Kidney (tissue), 14 donors: Measurements from ENCODE around the gene GPR68. TPM values are rescaled to one million over a fixed set of nuclear protein-coding genes. Genes with fewer than 3 reads are reported as not detected.

Experiments
- DNase-seq, 5 donors: peaks; one replicate each; pipeline ENCODE4 v3.0.0-alpha.2; 2013 to 2020
- FAIRE-seq: peaks from 2 replicates; lab custom pipeline; 2012; peaks lifted over from hg19 to GRCh38; lab: Jason Lieb, UNC
- H3K27ac ChIP-seq, 2 donors: one replicate each; pipeline ENCODE4 v1.7.0; 2013; ENCODE audit warnings: low read depth in 2 of 2, low read length in 2 of 2, inconsistent platforms in 1 of 2
- H3K27me3 ChIP-seq: one replicate; pipeline ENCODE4 v1.7.1; 2013; ENCODE audit warnings: low read length, inconsistent platforms; ENCODE audit not compliant: control insufficient read depth, insufficient read depth
- H3K36me3 ChIP-seq, 3 donors: one replicate each; pipeline versions ENCODE4 v1.7.0 to v1.7.1; 2013; ENCODE audit warnings: low read length in 3 of 3, control low read depth in 1 of 3, inconsistent platforms in 1 of 3; ENCODE audit not compliant: insufficient read depth in 3 of 3, control insufficient read depth in 2 of 3
- H3K4me1 ChIP-seq, 3 donors: one replicate each; pipeline versions ENCODE4 v1.7.0 to v1.7.1; 2013; ENCODE audit warnings: low read length in 3 of 3, inconsistent platforms in 1 of 3, low read depth in 1 of 3; ENCODE audit not compliant: control insufficient read depth in 2 of 3, insufficient read depth in 2 of 3
- H3K4me3 ChIP-seq, 3 donors: one replicate each; pipeline versions ENCODE4 v1.7.0 to v1.8.1; 2013; ENCODE audit warnings: low read length in 3 of 3, control low read depth in 1 of 3, inconsistent platforms in 1 of 3
- H3K9ac ChIP-seq, 3 donors: one replicate each; pipeline versions ENCODE4 v1.7.0 to v1.7.1; 2013; ENCODE audit warnings: low read length in 3 of 3, control low read depth in 1 of 3, inconsistent platforms in 1 of 3
- H3K9me3 ChIP-seq, 3 donors: one replicate each; pipeline versions ENCODE4 v1.7.0 to v1.7.1; 2013; ENCODE audit warnings: low read length in 3 of 3, control low read depth in 1 of 3, inconsistent platforms in 1 of 3; ENCODE audit not compliant: control insufficient read depth in 2 of 3, insufficient read depth in 1 of 3
- intact Hi-C: fragments of 100-400 bp; cut with DNase I; formaldehyde crosslinking; loops from one replicate; pipeline ENCODE4 v1.11.1; 2022
- polyA plus RNA-seq: library from polyadenylated mRNA; stranded (reverse); fragments of 350-450 nt; fragmentation: Illumina TruSeq; extraction: RNeasy Lipid Tissue Mini Kit (QIAGEN cat#74804); gene quantifications from one replicate; pipeline ENCODE4 v1.2.3, GENCODE V29; 2014; ENCODE audit warnings: low read depth, low replicate concordance; ENCODE audit not compliant: insufficient read depth
- total RNA-seq: library from RNA; stranded (reverse); fragmentation: NEBNext Ultra II Directional; extraction: Animal tissue kit (Norgen Biotek cat#: 25700); gene quantifications from one replicate; pipeline ENCODE4 v1.2.1, GENCODE V29; 2021
- TF ChIP-seq, protein P1 (sequence below): IDR thresholded peaks from 3 replicates; pipeline ENCODE4 v1.5.1; 2012; ENCODE audit warnings: mild to moderate bottlenecking, moderate library complexity, borderline replicate concordance; ENCODE audit not compliant: insufficient read depth; ENCODE audit errors: extremely low read depth
- donor health status: control.
- donor health status: control.
- donor health status: control.
- donor health status: control.
- donor health status: control.
- donor health status: DM: yes; HTN: yes; CAD: no.
- donor health status: Normal renal cell carcinoma (clear cell type).

Gene GPR68
- total and polyA plus RNA-seq, 2 donors from 2014 or later: 0.82 to 1.7 TPM

DNA sequence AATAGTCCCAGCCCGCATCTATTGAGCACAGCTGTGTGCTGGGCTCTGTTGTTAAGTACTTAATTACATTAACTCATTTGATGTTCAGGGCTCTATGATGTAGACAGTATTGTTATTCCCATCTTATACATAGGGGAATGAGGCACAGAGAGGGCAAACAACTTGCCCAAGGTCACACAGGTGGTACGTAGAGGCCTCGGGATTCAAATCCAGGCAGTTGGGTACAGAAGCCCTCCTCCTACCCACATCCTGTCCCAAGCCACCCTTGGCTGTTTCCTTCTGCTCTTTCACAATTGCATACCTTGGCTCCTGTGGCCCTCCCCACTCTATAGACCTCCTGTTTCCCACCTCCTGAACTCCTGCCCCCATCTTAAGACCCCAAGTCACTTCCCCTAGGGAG is 10.0 kb upstream of the GPR68 start:
- Histone ChIP-seq H3K4me3 (no peak overlapping the region), H3K27ac (no peak overlapping the region), H3K9ac (no peak overlapping the region), H3K4me1 (peaks cover 2 to 15% (median 5%) of the 10 kb centered on the region in 3 donors), H3K27me3 (no peaks in the 10 kb centered on the region), H3K9me3 (no peaks in the 10 kb centered on the region), H3K36me3 (no peaks in the 10 kb centered on the region)
- DNase-seq (no peak), FAIRE-seq (no peak)
- intact Hi-C loops: no loop called here
- TF ChIP-seq, protein P1, sequence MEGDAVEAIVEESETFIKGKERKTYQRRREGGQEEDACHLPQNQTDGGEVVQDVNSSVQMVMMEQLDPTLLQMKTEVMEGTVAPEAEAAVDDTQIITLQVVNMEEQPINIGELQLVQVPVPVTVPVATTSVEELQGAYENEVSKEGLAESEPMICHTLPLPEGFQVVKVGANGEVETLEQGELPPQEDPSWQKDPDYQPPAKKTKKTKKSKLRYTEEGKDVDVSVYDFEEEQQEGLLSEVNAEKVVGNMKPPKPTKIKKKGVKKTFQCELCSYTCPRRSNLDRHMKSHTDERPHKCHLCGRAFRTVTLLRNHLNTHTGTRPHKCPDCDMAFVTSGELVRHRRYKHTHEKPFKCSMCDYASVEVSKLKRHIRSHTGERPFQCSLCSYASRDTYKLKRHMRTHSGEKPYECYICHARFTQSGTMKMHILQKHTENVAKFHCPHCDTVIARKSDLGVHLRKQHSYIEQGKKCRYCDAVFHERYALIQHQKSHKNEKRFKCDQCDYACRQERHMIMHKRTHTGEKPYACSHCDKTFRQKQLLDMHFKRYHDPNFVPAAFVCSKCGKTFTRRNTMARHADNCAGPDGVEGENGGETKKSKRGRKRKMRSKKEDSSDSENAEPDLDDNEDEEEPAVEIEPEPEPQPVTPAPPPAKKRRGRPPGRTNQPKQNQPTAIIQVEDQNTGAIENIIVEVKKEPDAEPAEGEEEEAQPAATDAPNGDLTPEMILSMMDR: no peak

DNA sequence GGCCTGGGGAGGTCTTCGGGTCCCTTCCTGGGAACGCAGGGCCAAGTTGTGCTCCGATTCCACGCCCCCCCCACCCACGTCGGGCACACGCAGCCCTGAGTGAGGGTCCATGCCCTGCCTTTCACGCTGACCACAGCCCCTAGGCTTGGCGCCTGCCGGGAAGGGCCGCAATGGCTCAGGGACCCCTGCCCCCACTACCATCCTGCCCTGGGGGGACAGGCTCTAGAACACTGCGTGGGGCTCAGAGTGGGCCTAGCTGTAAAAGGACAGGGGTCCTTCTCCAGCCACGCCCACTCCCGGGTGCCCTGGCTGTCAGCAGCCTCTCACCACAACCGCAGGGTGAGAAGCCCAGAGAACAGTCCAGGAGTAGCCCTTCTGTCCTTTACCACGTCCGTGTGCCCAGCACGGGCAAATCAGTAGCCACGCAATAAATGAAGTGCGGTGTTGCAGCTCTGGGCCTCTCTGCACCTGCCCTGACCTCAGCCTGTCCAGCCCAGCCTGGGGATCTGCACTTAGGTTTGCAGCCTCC is 9.4 kb upstream of the GPR68 start:
- no peaks in the 10 kb centered on the region for H3K27me3 ChIP-seq
- no peaks in the 10 kb centered on the region for H3K36me3 ChIP-seq
- TF ChIP-seq, protein P1: no peak
- H3K9me3 ChIP-seq: no peaks in the 10 kb centered on the region
- H3K4me3 ChIP-seq: peak overlapping the region in 2 of 3 donors; percentile 33 to 60
- intact Hi-C loops: no loop called here
- DNase-seq: peak in 3 of 5 donors; percentile 18 to 78 (median 74)
- H3K9ac ChIP-seq: no peak overlapping the region
- H3K4me1 ChIP-seq: peaks cover 2 to 15% (median 5%) of the 10 kb centered on the region in 3 donors
- no peak overlapping the region for H3K27ac ChIP-seq
- FAIRE-seq: no peak

DNA sequence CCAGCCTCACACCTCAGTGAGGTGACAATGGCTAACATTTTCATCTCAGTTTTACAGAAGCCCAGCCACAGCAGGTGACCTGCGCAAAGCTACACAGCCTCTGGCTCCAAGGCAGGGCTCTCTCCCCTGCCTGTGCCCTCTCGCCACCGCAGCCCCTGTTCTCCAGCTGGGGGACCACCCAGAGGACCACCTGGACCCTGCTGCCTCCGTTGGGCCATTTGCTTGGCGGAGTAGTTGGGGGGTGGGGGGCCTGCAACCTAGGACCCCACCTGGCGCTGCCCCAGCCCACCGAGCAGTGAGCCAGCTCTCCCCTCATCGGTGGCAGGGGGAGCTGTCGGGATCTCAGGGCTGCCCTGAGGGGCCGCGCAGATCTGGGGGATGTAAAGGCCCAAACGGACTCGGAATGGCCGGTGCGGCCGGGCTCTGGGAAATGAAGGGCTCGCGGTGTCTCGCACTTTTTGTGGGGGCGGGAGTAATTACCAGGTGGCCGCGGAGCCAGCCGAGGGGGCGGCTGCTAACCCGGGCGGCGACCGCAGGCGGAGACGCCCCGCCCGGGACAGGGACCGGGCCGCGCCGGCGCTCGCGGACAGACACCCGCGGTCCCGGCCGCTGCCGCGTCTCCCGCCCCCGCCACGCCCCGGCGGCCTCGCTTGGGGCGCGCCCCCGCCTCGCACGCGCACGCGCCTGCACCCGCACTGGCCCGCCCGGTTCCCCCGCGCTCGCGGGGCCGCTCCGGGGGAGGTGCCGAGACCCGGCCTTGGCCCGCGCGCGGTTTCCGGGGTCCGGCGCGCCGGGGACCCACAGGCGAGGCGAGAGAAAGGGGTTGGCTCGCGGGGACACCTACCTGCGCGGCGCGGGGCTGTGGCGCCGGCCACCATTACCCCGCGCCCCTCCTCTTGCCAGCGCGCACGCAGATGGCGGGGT is 8.6 kb upstream of the GPR68 start:
- peak overlapping the region; percentile 33 to 60 (median 45) for H3K4me3 ChIP-seq
- no peaks in the 10 kb centered on the region for H3K27me3 ChIP-seq
- no peak overlapping the region for H3K27ac ChIP-seq
- H3K4me1 ChIP-seq: peaks cover 2 to 15% (median 5%) of the 10 kb centered on the region in 3 donors
- no peak overlapping the region for H3K9ac ChIP-seq
- no peaks in the 10 kb centered on the region for H3K36me3 ChIP-seq
- DNase-seq (peak in 4 of 5 donors; percentile 38 to 77 (median 68)), FAIRE-seq (no peak)
- intact Hi-C loops: no loop called here
- no peaks in the 10 kb centered on the region for H3K9me3 ChIP-seq
- TF ChIP-seq, protein P1: no peak
